GM18519 (cell line): ENCODE results near the gene TMEM163.
A peak's percentile ranks its signal among the peaks of the same experiment; 100 is the strongest.
"Not testable (repeated sequence)": the region's sequence is repeated elsewhere in the genome, so short reads cannot be mapped to it uniquely, and the experiment has no call there.

ENCODE experiments used
- ATAC-seq: cut with Tn5 transposase; IDR thresholded peaks from one replicate; pipeline ENCODE4 v1.9.1; 2021; ENCODE audit warnings: mild to moderate bottlenecking, moderate library complexity; ENCODE audit not compliant: unreplicated experiment, low FRiP score

TMEM163 gene

DNA sequence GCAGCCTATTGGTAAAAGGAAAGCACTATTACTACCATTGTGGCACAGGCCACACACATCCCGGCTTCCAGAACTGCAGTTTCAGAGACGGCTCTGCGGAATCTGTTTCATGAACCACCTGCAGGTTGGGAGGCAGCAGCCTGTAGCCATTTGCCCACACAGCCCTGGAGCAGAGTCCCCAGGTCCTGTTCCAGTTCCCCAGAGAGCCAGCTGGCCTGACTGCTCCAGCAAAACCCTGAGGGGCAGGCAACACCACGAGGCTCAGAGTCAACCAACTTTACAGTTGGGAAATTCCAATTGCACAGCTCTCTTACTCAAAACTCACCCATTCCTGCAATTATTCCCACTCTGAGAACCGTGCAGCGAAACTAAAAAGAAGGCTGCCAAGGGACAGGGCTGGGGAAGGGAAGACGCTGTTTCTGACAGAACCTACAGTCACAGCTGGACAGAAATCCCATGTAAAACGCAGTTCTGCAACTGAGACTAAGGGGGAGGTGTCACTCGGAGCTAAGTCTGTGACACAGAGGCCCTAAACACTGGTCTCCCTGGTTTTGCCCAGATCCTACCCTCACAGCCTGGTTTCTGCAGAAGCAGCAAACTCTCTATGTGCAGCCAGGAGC, 219.4 kb downstream of the TMEM163 start:
- no peak for ATAC-seq

DNA sequence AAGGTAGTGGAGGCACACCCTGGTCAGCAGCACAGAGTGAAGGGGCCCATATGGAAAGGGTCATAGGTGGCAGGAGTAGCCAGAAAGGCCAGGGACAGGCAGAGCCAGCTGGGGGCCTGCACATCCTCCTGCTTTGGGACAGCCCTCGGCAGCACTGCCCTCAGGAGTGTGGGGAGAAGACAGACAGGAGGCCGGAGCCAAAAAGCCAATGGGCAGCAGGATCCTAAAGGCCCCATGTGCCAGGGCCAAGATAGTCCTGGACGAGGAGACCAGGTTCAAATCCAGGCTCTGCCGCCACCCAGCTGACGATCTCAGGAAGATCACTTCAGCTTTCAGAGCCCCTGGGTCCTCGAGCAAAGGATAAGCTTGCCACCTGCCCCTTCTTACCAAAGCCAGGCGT, 220.1 kb downstream of the TMEM163 start:
- no peak for ATAC-seq

DNA sequence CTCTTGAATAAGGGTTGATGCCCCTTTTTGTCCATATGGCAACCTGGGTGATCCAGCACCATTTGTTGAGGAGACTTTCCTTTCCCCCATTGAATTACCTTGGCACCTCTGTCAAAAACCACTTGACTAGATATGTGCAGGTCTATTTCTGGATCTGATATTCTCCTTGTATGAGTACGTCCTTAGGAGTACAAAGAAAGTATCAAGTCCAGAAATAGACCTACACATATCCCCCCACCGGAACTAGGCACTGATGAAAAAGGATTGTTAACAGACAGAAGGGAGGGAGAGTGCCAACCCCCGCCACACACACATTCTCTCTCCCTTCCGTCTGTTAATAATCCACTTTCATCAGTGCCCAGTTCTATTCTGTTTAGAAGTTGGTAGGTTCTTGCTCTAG, 225.0 kb downstream of the TMEM163 start:
- ATAC-seq: no peak

DNA sequence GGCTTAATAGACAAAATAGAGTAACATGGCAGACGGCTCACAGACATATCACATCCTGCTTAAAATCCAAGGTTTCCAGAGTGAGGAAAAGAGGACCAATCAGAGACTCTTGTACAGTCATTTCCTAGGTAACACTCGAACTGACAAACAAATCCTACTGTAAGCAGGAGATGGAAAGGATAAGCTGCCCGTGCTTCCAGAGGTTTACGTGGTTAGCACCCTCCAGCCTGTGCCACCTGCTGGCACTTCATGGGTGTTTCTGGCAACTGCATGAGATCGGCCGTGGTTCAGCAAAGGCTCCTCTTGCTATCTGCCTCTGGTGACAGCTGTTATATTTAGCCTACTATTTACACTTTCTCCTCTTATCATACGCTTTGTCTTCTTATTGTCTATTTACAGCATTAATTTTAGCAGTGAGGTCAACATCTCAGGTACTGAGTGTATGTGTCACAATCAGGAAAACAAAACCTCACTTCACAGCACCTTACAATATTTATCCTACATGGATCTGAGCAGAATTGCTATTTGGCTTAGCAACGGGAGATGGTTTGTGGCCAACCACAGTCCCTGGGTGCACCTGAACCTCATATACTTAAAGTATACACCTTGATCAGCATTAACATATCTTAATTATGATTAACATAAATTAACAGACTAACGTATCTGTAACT, 226.9 kb downstream of the TMEM163 start:
- no peak for ATAC-seq

DNA sequence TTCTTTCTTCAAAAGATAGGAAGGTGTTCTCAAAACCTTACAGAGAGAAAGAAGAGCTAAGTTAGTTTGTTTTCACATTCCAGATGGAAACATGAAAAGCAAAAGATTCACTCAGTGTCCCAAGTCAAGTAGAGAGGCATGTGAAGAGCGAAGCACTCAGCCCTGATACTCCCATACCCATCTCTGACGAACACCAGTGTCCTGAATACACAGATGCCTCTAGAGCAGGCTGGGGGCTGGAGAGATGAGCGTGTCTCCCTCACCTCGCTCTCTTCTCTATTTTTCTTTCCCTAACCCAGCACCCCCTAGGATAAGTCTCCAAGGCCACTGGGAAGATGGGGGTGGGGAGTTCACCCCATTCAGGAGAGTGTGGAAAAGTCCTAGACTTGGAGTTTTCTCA, 227.8 kb downstream of the TMEM163 start:
- ATAC-seq: no peak

DNA sequence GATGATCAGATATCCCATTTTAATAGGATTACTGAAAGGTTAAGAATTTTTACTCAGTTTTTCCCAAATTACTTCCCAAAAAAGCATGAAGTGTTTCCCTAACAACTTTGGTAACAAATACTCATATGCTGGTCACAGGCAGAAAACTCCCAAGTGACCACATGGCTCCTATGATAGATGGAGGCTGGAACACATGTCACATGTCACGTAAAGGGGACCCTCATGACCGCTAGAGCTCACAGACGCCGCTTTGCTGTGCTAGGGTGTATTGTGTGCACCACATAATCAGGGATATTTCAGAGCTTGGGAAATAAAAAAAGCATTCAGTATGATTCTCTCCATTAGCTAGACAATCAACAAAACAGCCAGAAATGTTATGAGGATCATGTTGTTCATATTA, 228.2 kb downstream of the TMEM163 start:
- no peak for ATAC-seq

DNA sequence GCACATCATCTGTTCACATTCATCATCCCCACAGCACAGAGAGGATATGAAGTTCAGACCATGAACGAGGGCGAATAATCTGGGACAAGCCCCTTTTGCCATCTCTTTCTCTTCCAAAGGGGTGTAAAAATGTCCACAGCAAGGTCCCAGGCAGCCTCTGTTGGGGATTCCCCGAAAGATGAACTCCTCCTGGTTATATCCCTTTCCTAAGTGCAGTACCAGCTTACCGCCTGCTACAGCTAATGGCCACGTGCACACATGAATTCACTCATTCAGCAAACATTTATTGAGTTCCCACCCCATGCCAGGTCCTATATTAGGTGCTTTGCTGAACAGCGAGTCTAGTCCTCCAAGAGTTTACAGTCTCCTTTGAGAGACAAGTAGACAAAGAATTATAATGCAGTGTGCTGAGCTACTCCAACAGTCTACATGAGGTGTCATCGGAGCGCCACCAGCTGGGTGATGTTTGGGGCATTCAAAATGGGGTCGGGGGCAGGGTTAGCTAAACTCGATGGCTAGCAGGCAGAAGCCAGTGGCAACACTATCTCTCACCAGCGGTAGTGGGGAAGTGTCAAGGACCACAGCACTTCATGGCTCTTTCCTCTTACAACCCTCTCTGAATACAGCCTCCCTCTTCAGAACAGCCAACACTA, 228.9 kb downstream of the TMEM163 start:
- ATAC-seq: no peak

DNA sequence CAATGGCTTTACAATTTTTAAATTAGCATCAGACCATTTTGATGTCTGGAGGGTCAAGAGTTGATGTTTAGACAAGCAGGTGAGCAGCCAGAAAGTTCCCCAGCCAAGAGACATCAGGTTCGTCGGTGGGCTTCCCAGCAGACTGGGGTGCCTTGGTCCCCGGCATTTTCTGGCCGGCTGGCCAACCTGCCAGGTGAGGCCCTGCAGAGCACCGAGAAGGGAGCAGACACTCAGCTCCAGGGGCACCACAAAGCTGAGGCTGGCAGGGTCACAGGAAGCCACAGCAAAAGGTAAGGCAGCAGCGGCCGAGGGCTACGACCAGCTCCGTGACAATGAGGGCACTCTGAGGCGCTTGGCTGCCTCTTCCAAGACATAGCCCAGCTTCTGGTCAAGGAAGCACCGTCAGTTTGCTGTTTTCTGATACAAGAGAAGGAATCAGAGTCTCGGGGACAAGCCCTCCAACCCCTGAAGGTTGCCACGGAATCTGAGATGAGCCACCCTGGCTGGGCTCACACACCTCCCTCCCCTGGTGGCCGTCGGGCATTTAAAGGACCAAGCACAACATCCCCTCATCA, 235.9 kb downstream of the TMEM163 start:
- no peak for ATAC-seq

DNA sequence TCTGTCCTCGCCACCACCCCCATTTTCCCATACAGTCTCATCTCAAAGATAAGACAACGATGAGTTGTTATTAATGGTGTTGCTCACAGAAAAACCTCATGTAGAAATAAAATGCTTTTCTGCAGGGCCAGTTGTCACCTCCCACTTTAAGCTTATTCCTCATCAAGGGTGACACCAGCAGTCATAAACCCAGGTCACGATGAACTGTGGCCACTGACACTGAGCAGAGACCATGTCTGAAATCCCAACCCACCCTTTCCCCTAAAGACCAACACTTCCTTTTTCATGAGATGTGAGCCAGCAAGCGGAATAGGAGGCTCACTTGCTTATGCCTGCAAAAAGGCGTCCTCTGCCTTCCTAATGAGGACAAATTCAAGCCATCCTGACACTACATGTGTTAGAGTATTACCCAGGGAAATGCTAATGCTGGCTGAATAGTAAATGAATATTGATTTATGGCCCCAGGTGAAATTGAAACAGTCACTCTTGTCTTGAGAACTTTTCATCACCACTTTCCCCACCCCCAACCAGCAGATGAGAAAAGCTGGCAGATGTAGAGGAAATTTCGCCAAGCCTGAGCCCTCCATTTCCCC, 236.6 kb downstream of the TMEM163 start:
- no peak for ATAC-seq

DNA sequence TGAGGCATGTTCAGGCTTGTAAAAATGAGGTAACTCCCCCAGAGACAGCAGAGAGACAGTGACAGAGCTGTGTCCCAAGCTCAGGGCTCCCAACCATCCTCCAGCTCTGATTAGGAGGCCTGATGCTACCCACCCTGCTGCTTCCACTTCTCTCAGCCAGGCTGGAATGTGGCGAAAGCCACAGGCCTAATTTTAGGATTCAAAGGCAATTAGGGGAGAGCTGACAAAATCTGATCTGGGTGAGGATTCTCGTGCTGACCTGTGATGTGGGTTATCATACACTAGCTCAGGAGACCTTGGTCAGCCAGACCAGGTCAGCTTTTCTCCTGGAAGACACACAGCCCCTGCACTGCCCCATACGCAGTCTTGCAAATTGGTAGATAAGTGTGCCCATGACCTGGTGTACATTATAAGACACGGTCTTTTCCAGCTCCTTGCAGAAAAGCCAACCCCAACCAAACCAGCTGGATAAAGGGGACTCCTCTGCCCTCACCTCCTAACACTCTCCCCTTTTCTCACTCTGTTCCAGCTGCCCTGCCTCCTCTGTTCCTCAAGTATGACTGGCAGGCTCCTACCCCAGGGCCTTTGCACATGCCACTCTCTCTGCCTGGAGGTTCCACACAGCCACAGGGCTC, 239.0 kb downstream of the TMEM163 start:
- no peak for ATAC-seq

DNA sequence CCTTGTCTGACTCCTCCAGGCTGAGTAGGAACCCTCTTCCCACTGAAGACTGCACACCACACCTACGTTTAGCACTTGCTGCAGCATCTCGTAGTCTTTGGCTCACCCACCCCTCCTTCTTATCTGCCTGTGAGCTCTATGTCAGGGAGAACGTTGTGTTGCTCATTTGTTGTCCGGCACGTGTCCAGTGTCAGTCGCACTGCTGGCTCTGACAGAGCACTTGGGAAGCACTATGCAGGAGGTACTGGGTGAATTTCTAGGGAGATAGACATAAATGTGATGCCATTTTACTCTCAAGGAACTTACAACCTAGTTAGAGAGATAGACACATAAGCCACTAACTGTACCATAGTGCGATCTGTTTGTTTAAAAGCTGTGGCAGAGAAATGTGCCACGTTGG, 241.8 kb downstream of the TMEM163 start:
- ATAC-seq: not testable (repeated sequence)

DNA sequence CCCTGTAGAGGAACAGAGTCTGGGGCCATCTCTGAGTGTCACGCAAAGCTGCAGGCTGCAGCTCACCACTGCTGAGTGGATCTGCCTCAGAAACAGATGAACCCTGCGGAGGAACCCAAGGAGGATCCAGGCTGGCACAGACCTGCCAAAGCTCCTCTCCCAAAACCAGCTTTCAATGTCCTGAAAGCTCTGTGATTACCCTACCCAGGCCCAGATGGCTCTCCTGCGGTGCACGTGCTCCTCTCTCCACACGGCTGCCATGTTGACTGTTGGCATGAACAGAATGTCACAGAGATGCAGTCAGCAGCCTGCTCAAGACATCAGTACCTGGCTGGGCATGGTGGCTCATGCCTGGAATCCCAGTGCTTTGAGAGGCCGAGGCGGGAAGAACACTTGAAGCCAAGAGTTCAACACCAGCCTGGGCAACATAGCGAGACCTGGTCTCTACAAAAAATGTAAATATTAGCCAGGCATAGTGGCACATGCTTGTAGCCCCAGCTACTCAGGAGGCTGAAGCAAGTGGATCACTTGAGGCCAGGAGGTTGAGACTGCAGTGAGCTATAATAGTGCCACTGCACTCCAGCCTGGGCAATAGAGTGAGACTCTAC, 248.1 kb downstream of the TMEM163 start:
- no peak for ATAC-seq

DNA sequence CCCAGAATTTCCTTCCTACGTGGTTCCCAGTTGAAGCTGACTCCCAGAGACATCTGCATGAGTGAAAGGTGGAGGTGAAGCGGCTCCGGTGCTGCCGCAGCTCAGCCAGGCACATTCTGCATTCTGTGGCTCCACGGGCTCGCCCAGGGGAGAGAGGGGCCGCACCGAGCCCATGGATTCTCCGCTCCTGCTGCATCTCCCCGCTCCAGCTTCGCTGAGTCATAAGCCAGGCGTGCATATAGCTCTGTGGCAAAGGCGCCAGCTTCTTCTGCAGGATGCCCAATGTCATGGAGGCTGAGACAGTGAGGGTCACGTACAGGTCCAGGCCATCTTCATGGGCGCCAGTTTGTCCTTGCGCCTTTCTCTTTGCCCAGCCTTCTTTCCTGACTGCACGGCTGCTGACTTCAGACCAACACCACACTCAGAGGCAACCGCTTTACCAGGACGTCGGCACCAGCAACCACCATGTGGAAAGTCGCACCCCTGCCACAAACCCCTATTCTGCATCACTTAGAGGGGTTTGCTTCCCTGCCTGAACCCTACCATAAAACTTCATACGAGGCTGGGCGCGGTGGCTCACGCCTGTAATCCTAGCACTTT, 249.2 kb downstream of the TMEM163 start:
- ATAC-seq: no peak

DNA sequence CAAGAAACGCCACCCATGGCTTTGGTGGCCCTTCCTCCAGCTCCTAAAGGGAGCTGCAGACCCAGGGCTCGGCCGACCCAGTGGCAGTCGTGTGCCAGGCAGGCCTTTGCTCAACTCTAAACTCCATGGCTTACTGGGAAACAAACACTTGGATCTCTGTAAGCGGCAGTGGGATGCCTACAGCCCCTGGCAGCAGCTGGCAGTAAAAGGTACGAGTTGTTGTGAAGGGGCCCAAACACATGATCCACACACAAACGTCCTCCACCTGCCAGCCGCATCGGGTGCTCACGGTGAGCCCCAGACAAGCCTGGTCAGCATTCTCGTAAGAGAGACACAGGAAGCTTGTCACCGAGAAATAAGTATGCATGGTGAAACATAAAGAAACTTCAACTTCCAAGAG, 250.0 kb downstream of the TMEM163 start:
- no peak for ATAC-seq

DNA sequence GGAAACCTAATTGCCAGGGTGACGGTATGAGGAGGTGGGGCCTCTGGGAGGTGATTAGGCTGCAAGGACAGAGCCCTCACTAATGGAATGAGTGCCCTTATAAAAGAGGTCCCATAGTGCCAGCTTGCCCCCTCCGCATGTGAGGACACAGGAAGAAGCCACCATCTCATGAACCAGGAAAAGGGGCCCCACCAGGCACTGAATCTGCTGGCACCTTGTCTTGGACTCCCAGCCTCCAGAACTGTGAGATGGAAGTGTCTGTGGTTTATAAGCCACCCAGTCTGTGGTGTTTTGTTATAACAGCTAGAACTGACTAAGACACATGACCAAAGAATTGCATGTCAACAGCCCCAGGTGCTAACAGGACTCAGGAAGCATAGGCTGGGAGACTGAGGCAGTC, 250.6 kb downstream of the TMEM163 start:
- ATAC-seq: no peak

DNA sequence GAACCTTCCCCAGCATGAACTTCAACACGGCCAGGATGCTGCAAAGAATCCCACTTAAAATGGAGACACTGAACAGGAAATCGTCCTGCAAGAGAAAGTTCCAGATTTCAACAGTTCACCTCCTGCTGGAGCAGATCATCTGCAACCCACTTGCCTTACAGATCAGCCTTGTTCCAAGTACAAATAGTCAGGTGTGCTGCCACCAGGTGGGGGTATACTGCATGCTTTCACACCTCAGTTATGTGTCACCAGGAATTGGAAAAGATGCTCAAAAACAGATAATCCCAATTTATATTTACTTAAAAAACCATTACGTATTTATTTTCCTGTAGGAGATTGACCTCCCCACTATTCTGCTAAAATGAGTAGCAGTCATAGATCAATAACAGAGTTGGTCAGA, 252.7 kb downstream of the TMEM163 start:
- ATAC-seq: peak; percentile 51

DNA sequence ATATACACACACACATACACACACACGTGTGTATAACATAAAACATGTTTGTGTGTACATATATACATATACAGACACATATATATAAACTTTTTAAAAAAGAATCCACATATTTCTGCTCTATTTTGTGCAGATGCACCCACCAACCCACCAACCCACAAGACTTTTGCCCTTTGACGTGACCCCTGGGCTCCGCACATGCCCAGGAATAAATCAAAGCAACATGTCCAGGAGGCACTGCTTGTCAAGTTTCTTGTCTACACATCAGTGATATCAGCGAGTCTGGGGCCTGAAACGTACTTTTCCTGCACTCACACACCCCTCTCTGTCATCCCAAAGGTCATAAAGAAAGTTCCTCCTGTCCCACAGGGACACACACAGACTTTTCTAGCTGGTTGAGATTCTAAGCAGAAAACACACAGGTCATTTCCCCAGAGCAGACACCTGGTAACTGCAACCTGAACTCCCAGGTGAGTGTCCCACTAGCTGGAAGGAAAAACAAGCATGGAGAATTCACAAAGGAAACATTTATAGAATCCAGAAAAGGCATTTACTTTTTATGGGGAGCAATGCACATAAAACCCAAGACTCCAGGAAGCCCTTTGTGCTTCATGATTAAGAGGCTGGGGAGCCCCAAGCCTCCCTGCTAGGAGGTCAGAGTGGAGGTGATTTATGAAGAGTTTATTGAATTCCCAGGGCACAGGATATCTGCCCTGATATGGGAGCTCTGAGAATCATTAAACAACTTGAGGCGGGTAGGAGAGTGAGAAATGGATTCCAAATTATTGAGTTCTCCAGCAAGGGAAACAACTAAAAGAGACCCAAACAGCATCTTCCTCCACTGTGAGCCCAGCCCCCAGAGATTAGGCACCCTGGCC, 253.3 kb downstream of the TMEM163 start:
- no peak for ATAC-seq

DNA sequence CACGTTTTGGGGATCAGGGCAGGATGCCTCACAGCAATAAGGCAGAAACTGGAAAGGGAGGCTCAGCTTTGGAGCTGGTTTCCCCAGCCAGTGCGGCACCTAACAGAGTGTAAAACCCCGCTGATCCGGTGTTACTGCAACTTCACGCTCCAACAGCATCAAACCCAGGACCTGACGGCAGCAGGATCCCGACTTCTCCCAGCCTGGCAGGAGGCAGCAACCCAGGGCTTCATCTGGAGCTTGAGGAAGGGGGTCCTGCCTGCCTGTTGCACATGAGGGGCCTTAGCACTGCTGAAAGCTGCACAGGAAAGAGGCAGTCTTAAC, 255.1 kb downstream of the TMEM163 start:
- ATAC-seq: no peak
